Tibial nerve (tissue), 3 donors: ENCODE measurements around the gene ANGEL2.

Experiments used
- CTCF ChIP-seq, 5 experiments: fragments of 200-600 bp in 3 of 5; fragments of 450-650 bp in 2 of 5; sonication (generic) in 3 of 5; IDR thresholded peaks; one replicate each; pipeline ENCODE4 v1.5.1; 2016 to 2019; ENCODE audit warnings: antibody characterized with exemption in 5 of 5, mild to moderate bottlenecking in 3 of 5, moderate library complexity in 2 of 5
- POLR2A ChIP-seq, 2 donors: fragments of 450-650 bp; IDR thresholded peaks; one replicate each; pipeline ENCODE4 v1.6.1; 2017; ENCODE audit warnings: antibody characterized with exemption in 2 of 2, mild to moderate bottlenecking in 2 of 2, moderate library complexity in 2 of 2

- TF ChIP-seq CTCF (IDR thresholded peaks at IDR 0.05) (no peak), POLR2A (IDR thresholded peaks at IDR 0.05) (no peak)
These were observed 17.0 kb upstream of the ANGEL2 start for GRCh38 chr1:213032651-213033050.
